ENCODE data around the gene LRP8.

- TF ChIP-seq CTCF (IDR thresholded peaks at IDR 0.05) (no peak), POLR2A (IDR thresholded peaks at IDR 0.05) (no peak), POLR2AphosphoS5 (IDR thresholded peaks at IDR 0.05) (no peak), EP300 (IDR thresholded peaks at IDR 0.05) (no peak)
Observed at GRCh38 chr1:53367503-53368313, 39.8 kb upstream of the LRP8 start.

Data from stomach (tissue), 4 donors.